PC-3 (cell line): ENCODE data around the gene EWSR1. TPM values are rescaled to one million over a fixed set of nuclear protein-coding genes. Genes with fewer than 3 reads are reported as not detected.

ENCODE experiments used
- ATAC-seq: fragments of 200-7000 bp; cut with Tn5 transposase; 2 replicates; pipeline ENCODE4 v1.9.1; 2020; ENCODE audit warnings: mild to moderate bottlenecking, moderate library complexity
- BruUV-seq: library from RNA; stranded (reverse); fragments of 400-500 nt; replicated peaks from 2 replicates; lab custom pipeline; 2021; lab: Mats Ljungman, UMichigan
- CTCF ChIA-PET: fragments of 300-600 bp; sonication (Branson Sonifier 250); formaldehyde crosslinking; loops from one replicate; lab custom pipeline; 2022; ENCODE audit warnings: antibody characterized with exemption; lab: Charles Lee
- POLR2A ChIA-PET: fragments of 300-600 bp; sonication (Branson Sonifier 250); formaldehyde crosslinking; loops from one replicate; lab custom pipeline; 2022; ENCODE audit warnings: antibody characterized with exemption; ENCODE audit not compliant: unreplicated experiment; lab: Charles Lee
- DNase-seq: peaks from one replicate; pipeline ENCODE4 v3.0.0-alpha.2; 2015
- H2AFZ ChIP-seq: fragments of 300-600 bp; sonication (generic); 2 replicates; pipeline ENCODE4 v1.6.0; 2016; ENCODE audit warnings: antibody characterized with exemption, low read length
- H3F3A ChIP-seq: fragments of 300-600 bp; sonication (generic); one replicate; pipeline ENCODE4 v1.6.0; 2017; ENCODE audit warnings: antibody characterized with exemption, low read length, control low read depth, mild to moderate bottlenecking; ENCODE audit not compliant: unreplicated experiment
- H3K27ac ChIP-seq: fragments of 300-600 bp; sonication (generic); 2 replicates; pipeline ENCODE4 v1.5.1; 2016; ENCODE audit warnings: mild to moderate bottlenecking, low read length
- H3K27me3 ChIP-seq: fragments of 300-600 bp; sonication (generic); 2 replicates; pipeline ENCODE4 v1.6.1; 2016; ENCODE audit warnings: low read length, mixed read lengths
- H3K36me3 ChIP-seq: fragments of 300-600 bp; sonication (generic); 2 replicates; pipeline ENCODE4 v1.6.1; 2016; ENCODE audit warnings: low read depth, mixed run types, low read length, mixed read lengths
- H3K4me1 ChIP-seq: fragments of 300-600 bp; sonication (generic); 2 replicates; pipeline ENCODE4 v1.5.1; 2016; ENCODE audit warnings: low read length; ENCODE audit not compliant: insufficient read depth
- H3K4me2 ChIP-seq: fragments of 300-600 bp; sonication (generic); 2 replicates; pipeline ENCODE4 v1.6.0; 2016; ENCODE audit warnings: low read length
- H3K4me3 ChIP-seq: fragments of 300-600 bp; sonication (generic); 2 replicates; pipeline ENCODE4 v1.5.1; 2016; ENCODE audit warnings: mild to moderate bottlenecking, low read length, mixed read lengths
- H3K79me2 ChIP-seq: fragments of 300-600 bp; sonication (generic); 2 replicates; pipeline ENCODE4 v1.6.1; 2017; ENCODE audit warnings: low read length, mixed read lengths
- H3K9ac ChIP-seq: fragments of 300-600 bp; sonication (generic); 2 replicates; pipeline ENCODE4 v1.6.0; 2016; ENCODE audit warnings: mild to moderate bottlenecking, low read length
- H3K9me2 ChIP-seq: fragments of 300-600 bp; sonication (generic); replicated peaks from 2 replicates; pipeline ENCODE4 v1.6.1; 2016; ENCODE audit warnings: mixed run types, low read length, mixed read lengths
- H3K9me3 ChIP-seq: fragments of 300-600 bp; sonication (generic); 2 replicates; pipeline ENCODE4 v1.6.1; 2016; ENCODE audit warnings: low read length, mixed read lengths
- H4K20me1 ChIP-seq: fragments of 300-600 bp; sonication (generic); 2 replicates; pipeline ENCODE4 v1.6.1; 2016; ENCODE audit warnings: low read length, mixed read lengths
- EZH2 ChIP-seq: fragments of 300-600 bp; sonication (generic); IDR thresholded peaks from one replicate; pipeline ENCODE4 v1.6.1; 2017; ENCODE audit warnings: antibody characterized with exemption, mild to moderate bottlenecking, low read length; ENCODE audit not compliant: unreplicated experiment
- EZH2phosphoT487 ChIP-seq: fragments of 300-600 bp; sonication (generic); IDR thresholded peaks from 2 replicates; pipeline ENCODE4 v1.6.1; 2018; ENCODE audit warnings: mild to moderate bottlenecking, antibody characterized with exemption, low read length, borderline replicate concordance
- intact Hi-C: fragments of 100-400 bp; cut with micrococcal nuclease; formaldehyde crosslinking; loops from 2 replicates; pipeline ENCODE4 v1.9.0; 2023
- total RNA-seq: library from RNA; depleted of rRNA; stranded (reverse); fragments of >200 nt; gene quantifications from 2 replicates; pipeline ENCODE4 v1.2.3, GENCODE V29; 2014
- TF ChIP-seq, protein P1 (sequence below): fragments of 300-600 bp; sonication (generic); conservative IDR thresholded peaks from 2 replicates; pipeline ENCODE4 v1.5.1; 2017; ENCODE audit warnings: antibody characterized with exemption, low read depth, mild to moderate bottlenecking, low read length

The EWSR1 gene
- total RNA-seq, 1 experiment from 2014 or later = 288 TPM

DNA sequence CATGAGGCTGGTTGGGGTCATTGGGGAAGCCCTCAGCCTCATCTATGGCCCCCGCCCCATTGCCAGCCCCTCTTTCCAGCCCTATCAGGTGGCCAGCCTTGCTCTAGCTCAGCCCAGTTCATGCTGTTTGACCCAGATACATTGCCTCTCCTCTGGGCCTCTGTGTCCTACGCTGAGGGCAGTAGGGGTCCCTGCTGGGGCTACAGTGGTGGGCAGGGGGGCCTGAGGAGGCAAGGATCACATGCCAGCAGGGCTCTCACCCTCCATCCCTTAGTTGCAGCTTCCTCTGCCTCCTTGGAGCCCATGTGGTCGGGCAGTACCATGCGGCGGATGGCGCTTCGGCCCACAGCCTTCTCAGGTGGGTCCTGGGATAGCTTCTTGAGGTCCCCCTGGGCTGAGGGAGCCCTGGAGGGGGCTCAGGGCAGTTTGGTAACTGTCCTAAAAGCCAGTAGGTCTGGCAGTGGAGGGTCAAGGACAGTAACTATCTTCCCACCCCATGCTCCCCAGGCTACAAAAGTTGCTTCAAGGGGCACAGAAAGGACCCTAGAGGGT, 43.1 kb upstream of the EWSR1 start:
- DNase-seq (no peak), ATAC-seq (no peak)
- intact Hi-C loops = no loop called here
- H3K79me2 ChIP-seq = no peaks in the 10 kb centered on the region
- ChIA-PET POLR2A (no interaction called here), CTCF (interaction anchor here (0.6 kb wide), 1 partner anchor 22 kb away, joined by 4 read pairs; no protein-coding TSS in a partner anchor)
- no peaks in the 10 kb centered on the region for H3K9me3 ChIP-seq
- no peaks in the 10 kb centered on the region for H3K9me2 ChIP-seq
- peaks cover 5% of the 10 kb centered on the region; the same call in 1 of the 2 replicates for H3K4me1 ChIP-seq
- TF ChIP-seq EZH2 (no peak), EZH2phosphoT487 (no peak)
- TF ChIP-seq, protein P1, sequence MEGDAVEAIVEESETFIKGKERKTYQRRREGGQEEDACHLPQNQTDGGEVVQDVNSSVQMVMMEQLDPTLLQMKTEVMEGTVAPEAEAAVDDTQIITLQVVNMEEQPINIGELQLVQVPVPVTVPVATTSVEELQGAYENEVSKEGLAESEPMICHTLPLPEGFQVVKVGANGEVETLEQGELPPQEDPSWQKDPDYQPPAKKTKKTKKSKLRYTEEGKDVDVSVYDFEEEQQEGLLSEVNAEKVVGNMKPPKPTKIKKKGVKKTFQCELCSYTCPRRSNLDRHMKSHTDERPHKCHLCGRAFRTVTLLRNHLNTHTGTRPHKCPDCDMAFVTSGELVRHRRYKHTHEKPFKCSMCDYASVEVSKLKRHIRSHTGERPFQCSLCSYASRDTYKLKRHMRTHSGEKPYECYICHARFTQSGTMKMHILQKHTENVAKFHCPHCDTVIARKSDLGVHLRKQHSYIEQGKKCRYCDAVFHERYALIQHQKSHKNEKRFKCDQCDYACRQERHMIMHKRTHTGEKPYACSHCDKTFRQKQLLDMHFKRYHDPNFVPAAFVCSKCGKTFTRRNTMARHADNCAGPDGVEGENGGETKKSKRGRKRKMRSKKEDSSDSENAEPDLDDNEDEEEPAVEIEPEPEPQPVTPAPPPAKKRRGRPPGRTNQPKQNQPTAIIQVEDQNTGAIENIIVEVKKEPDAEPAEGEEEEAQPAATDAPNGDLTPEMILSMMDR = no peak
- no peaks in the 10 kb centered on the region for H3F3A ChIP-seq
- H3K27me3 ChIP-seq = no peaks in the 10 kb centered on the region
- no peaks in the 10 kb centered on the region for H4K20me1 ChIP-seq
- H3K4me2 ChIP-seq = no peak overlapping the region
- no peak overlapping the region for H2AFZ ChIP-seq
- no peaks in the 10 kb centered on the region for H3K36me3 ChIP-seq
- no peak overlapping the region for H3K4me3 ChIP-seq
- BruUV-seq = no TSS peak
- H3K27ac ChIP-seq = no peak overlapping the region
- H3K9ac ChIP-seq = no peak overlapping the region

DNA sequence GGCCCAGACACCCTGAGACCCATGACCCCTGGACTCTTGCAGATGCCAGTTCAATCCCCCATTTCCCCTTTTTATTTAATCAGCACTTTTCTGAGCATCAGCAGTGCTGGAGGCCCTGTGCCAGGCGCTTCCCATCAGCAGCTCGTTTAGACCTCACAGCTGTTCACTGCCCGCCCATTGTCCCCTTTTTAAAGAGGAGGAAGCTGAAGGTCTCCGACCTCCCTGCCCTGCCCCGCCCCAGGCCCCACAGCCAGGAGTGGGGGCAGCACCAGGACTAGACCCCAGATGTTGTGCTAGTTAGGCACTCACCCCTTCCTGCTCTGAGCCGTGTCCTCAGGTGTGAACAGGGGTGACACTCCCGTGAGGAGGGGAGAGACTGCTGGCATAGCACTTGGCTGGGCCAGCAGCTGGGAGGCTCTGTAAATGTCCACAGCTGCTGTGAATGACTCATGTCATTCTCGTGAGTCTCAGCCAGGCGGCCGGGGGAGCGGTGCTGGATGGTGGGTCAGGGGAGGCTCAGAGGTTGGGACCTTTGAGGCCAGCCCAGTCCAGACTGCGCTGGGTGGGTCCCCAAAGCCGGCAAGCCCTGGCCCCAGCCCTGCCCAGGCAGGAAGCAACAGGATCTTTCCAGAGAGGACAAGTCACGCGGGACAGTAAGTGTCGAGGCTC, 42.5 kb upstream of the EWSR1 start:
- H3K4me2 ChIP-seq = no peak overlapping the region
- TF ChIP-seq EZH2phosphoT487 (no peak), EZH2 (no peak)
- TF ChIP-seq, protein P1 = no peak
- intact Hi-C loops = no loop called here
- H3K27me3 ChIP-seq = no peaks in the 10 kb centered on the region
- no peaks in the 10 kb centered on the region for H3K36me3 ChIP-seq
- no peak overlapping the region for H2AFZ ChIP-seq
- no peaks in the 10 kb centered on the region for H3K9me2 ChIP-seq
- no peaks in the 10 kb centered on the region for H3K79me2 ChIP-seq
- no TSS peak for BruUV-seq
- ChIA-PET POLR2A (no interaction called here), CTCF (interaction anchor here (0.6 kb wide), 1 partner anchor 22 kb away, joined by 4 read pairs; no protein-coding TSS in a partner anchor)
- no peaks in the 10 kb centered on the region for H4K20me1 ChIP-seq
- H3K9ac ChIP-seq = no peak overlapping the region
- no peaks in the 10 kb centered on the region for H3K4me1 ChIP-seq
- H3K4me3 ChIP-seq = no peak overlapping the region
- ATAC-seq = peak; percentile 35; the same call in 1 of the 2 replicates
- no peaks in the 10 kb centered on the region for H3K9me3 ChIP-seq
- no peaks in the 10 kb centered on the region for H3F3A ChIP-seq
- DNase-seq = no peak
- no peak overlapping the region for H3K27ac ChIP-seq

DNA sequence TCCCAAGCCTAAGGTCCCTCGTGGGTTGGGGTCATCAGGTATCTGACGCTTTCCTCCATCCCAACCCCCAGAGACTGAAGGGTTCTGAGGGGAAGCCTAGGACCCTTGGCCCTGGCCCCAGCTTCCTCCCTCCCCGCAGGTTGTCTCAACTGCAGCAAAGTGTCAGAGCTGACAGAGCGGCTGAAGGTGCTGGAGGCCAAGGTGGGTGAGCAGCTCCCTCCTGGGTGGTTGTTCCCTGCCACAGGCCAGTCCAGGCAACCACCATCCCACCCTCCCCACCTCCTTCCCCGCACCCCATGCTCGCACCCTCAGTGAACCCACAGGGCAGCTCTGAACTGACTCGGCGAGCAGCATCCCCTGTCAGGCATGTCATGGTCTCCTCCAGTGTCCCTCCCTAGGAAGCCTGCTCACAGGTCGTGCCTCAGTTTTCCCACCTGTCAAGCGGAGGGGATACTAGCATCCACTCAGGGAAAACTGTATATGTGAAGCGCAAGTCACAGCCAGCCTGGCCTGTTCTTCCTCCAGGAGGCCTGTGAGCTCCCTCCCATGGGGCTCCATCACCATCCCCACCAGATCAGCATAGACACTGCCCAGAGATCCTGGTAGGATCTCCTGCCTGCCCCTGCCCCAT, 41.6 kb upstream of the EWSR1 start:
- H3K79me2 ChIP-seq = no peaks in the 10 kb centered on the region
- H2AFZ ChIP-seq = no peak overlapping the region
- intact Hi-C loops = no loop called here
- H3K4me3 ChIP-seq = no peak overlapping the region
- H3K4me1 ChIP-seq = no peaks in the 10 kb centered on the region
- H3K27me3 ChIP-seq = no peaks in the 10 kb centered on the region
- DNase-seq = no peak
- no peak overlapping the region for H3K4me2 ChIP-seq
- POLR2A ChIA-PET = no interaction called here
- CTCF ChIA-PET = no interaction called here
- H3F3A ChIP-seq = no peaks in the 10 kb centered on the region
- H3K9me3 ChIP-seq = no peaks in the 10 kb centered on the region
- no peaks in the 10 kb centered on the region for H3K9me2 ChIP-seq
- no peak for TF ChIP-seq EZH2
- TF ChIP-seq, protein P1 = no peak
- TF ChIP-seq EZH2phosphoT487 = no peak
- BruUV-seq = no TSS peak
- no peak overlapping the region for H3K27ac ChIP-seq
- H4K20me1 ChIP-seq = no peaks in the 10 kb centered on the region
- no peak for ATAC-seq
- H3K36me3 ChIP-seq = no peaks in the 10 kb centered on the region
- no peak overlapping the region for H3K9ac ChIP-seq
